Trophoblast cell (in vitro differentiated cells and primary cell): Measurements from ENCODE around the gene SLC47A2.

Source experiments
- DNase-seq, 2 donors: peaks; one replicate each; pipeline ENCODE4 v3.0.0-alpha.2; 2016
- H2AFZ ChIP-seq: 2 replicates; pipeline ENCODE4 v1.6.1; 2013; ENCODE audit warnings: low read length, moderate library complexity, mild to moderate bottlenecking; ENCODE audit not compliant: insufficient read depth, poor library complexity
- H2AK5ac ChIP-seq: 2 replicates; pipeline ENCODE4 v1.6.1; 2013; ENCODE audit warnings: mild to moderate bottlenecking, low read length
- H2BK120ac ChIP-seq: 2 replicates; pipeline ENCODE4 v1.6.1; 2013; ENCODE audit warnings: low read length, mild to moderate bottlenecking, moderate library complexity; ENCODE audit not compliant: insufficient read depth, poor library complexity
- H2BK12ac ChIP-seq: 2 replicates; pipeline ENCODE4 v1.6.1; 2013; ENCODE audit warnings: mild to moderate bottlenecking, low read length, moderate library complexity
- H2BK5ac ChIP-seq: 2 replicates; pipeline ENCODE4 v1.6.1; 2013; ENCODE audit warnings: low read length, low read depth, moderate library complexity, mild to moderate bottlenecking; ENCODE audit not compliant: poor library complexity
- H3K14ac ChIP-seq: 2 replicates; pipeline ENCODE4 v1.6.1; 2013; ENCODE audit warnings: mild to moderate bottlenecking, low read length
- H3K18ac ChIP-seq: 2 replicates; pipeline ENCODE4 v1.6.1; 2013; ENCODE audit warnings: mild to moderate bottlenecking, low read length
- H3K23ac ChIP-seq: 2 replicates; pipeline ENCODE4 v1.6.1; 2013; ENCODE audit warnings: low read length
- H3K27ac ChIP-seq: 2 replicates; pipeline ENCODE4 v1.5.1; 2013; ENCODE audit warnings: low read depth, mild to moderate bottlenecking, inconsistent platforms, low read length, moderate library complexity
- H3K27me3 ChIP-seq: 2 replicates; pipeline ENCODE4 v1.6.1; 2013; ENCODE audit warnings: inconsistent platforms, mild to moderate bottlenecking, low read length, moderate library complexity; ENCODE audit not compliant: insufficient read depth
- H3K36me3 ChIP-seq, 2 experiments: 1 replicate in 1 of 2; 2 replicates in 1 of 2; pipeline ENCODE4 v1.6.1; 2013; ENCODE audit warnings: low read length in 2 of 2, mild to moderate bottlenecking in 2 of 2, moderate library complexity in 1 of 2; ENCODE audit not compliant: insufficient read depth in 2 of 2, control insufficient read depth in 1 of 2
- H3K4ac ChIP-seq: 2 replicates; pipeline ENCODE4 v1.6.1; 2013; ENCODE audit warnings: low read depth, mild to moderate bottlenecking, low read length, moderate library complexity
- H3K4me1 ChIP-seq, 2 experiments: 1 replicate in 1 of 2; 2 replicates in 1 of 2; pipeline ENCODE4 v1.6.1; 2013; ENCODE audit warnings: low read length in 2 of 2, mild to moderate bottlenecking in 2 of 2, moderate library complexity in 1 of 2; ENCODE audit not compliant: insufficient read depth in 2 of 2, control insufficient read depth in 1 of 2
- H3K4me2 ChIP-seq: 2 replicates; pipeline ENCODE4 v1.6.1; 2013; ENCODE audit warnings: inconsistent platforms, mild to moderate bottlenecking, low read length, moderate library complexity
- H3K4me3 ChIP-seq: 2 replicates; pipeline ENCODE4 v1.5.1; 2013; ENCODE audit warnings: mild to moderate bottlenecking, low read depth, low read length, inconsistent platforms
- H3K79me1 ChIP-seq: one replicate; pipeline ENCODE4 v1.6.1; 2013; ENCODE audit warnings: low read length
- H3K79me2 ChIP-seq: 2 replicates; pipeline ENCODE4 v1.6.1; 2013; ENCODE audit warnings: low read length, mild to moderate bottlenecking; ENCODE audit not compliant: control insufficient read depth, insufficient read depth, poor library complexity
- H3K9ac ChIP-seq: 2 replicates; pipeline ENCODE4 v1.6.1; 2013; ENCODE audit warnings: mild to moderate bottlenecking, low read length
- H3K9me3 ChIP-seq: 2 replicates; pipeline ENCODE4 v1.6.1; 2013; ENCODE audit warnings: low read depth, mild to moderate bottlenecking, control low read depth, inconsistent platforms, low read length; ENCODE audit not compliant: insufficient read depth
- H4K12ac ChIP-seq: 2 replicates; pipeline ENCODE4 v1.6.1; 2013; ENCODE audit warnings: low read depth, mild to moderate bottlenecking, low read length, moderate library complexity
- H4K8ac ChIP-seq: 2 replicates; pipeline ENCODE4 v1.6.1; 2013; ENCODE audit warnings: low read depth, mild to moderate bottlenecking, low read length, moderate library complexity
- H4K91ac ChIP-seq: one replicate; pipeline ENCODE4 v1.6.1; 2013; ENCODE audit warnings: low read depth, mild to moderate bottlenecking, low read length, moderate library complexity
- WGBS: extraction: QIAGEN DNeasy Blood & Tissue Kit; methylation state at CpG from one replicate; pipeline ENCODE4 v1.1.7; 2013; ENCODE audit warnings: missing lambda C conversion rate; ENCODE audit not compliant: insufficient read length, insufficient coverage; ENCODE audit errors: extremely low coverage; 5-methylcytosine and 5-hydroxymethylcytosine counted together

SLC47A2 gene

DNA sequence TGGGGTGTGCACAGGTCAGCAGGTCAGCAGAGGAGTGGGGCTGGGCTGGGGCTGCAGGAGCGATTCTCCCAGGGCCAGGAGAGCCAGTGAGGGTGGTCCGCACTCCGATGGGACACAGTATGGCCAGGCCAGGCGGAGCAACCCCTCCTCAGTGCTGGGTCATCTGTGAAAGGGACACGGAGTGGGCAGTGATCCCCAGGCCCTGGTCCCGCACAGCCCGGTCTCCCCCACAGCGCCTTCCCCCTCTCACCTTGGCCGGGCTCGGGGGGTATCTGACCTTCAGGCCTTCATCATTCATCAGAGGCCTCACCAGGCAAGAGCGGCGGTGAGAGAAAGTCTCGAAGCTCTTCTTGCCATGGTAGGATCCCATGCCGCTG, 21.7 kb upstream of the SLC47A2 start:
- H3K36me3 ChIP-seq = no peaks in the 10 kb centered on the region
- no peak overlapping the region for H3K14ac ChIP-seq
- peaks cover 2% of the 10 kb centered on the region for H3K9me3 ChIP-seq
- no peaks in the 10 kb centered on the region for H3K79me2 ChIP-seq
- no peak overlapping the region for H3K4ac ChIP-seq
- H3K27me3 ChIP-seq = no peaks in the 10 kb centered on the region
- H4K12ac ChIP-seq = no peak overlapping the region
- H2BK5ac ChIP-seq = no peak overlapping the region
- no peak overlapping the region for H2AFZ ChIP-seq
- no peak for DNase-seq
- no peak overlapping the region for H3K9ac ChIP-seq
- H3K4me2 ChIP-seq = no peak overlapping the region
- no peak overlapping the region for H2BK12ac ChIP-seq
- H2BK120ac ChIP-seq = no peak overlapping the region
- H3K27ac ChIP-seq = no peak overlapping the region
- no peak overlapping the region for H4K8ac ChIP-seq
- H2AK5ac ChIP-seq = no peak overlapping the region
- no peaks in the 10 kb centered on the region for H3K4me1 ChIP-seq
- H3K18ac ChIP-seq = no peak overlapping the region
- no peak overlapping the region for H3K4me3 ChIP-seq
- H3K23ac ChIP-seq = no peak overlapping the region
- H3K79me1 ChIP-seq = no peaks in the 10 kb centered on the region
- H4K91ac ChIP-seq = no peak overlapping the region
- WGBS = no CpG with 5 or more reads among the region's 14 CpGs

DNA sequence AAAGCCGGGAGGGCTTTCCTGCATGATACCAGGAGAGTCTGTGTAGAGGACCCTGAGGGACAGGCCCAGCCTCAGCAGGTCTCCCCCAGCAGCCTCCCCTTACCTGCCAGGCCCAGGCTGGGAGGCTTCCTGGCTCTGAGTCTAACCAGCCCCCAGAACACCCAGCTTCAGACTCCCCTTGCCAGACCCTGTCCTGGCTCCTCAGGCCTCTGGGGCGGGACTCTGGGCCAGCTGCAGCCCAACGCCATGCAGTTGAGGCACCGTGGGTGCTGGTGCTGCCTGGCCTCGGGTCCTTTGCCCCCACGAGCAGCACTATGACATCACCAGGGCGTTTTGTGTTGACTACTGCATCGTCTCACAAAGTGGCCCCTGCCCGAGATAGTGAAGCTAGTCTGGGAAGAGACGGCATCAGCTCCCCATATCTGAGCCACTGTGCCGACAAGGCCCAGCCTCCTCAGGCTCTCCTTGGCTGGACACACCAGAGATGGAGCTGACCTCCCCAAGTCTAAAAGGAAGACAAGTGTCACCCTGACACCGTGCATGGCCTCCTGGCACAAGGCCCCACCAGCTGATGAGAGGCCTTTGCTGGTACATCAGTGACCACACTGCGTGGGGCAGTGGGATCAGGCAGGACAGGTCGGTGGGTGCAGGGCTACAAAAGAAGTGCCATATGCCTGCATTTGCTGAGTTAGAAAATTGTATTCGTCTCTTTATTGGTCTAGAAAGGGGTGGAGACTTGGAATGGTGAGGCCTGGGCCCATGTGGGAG, 21.1 kb upstream of the SLC47A2 start:
- Histone ChIP-seq H2BK120ac (no peak overlapping the region), H4K91ac (no peak overlapping the region), H3K36me3 (no peaks in the 10 kb centered on the region), H3K4ac (no peak overlapping the region), H3K27ac (no peak overlapping the region), H3K79me2 (no peaks in the 10 kb centered on the region), H3K4me3 (no peak overlapping the region), H3K4me1 (no peaks in the 10 kb centered on the region), H4K8ac (no peak overlapping the region), H3K4me2 (no peak overlapping the region), H3K27me3 (no peaks in the 10 kb centered on the region), H3K23ac (no peak overlapping the region), H3K18ac (no peak overlapping the region), H2AK5ac (no peak overlapping the region), H2AFZ (no peak overlapping the region), H3K79me1 (no peaks in the 10 kb centered on the region), H2BK12ac (no peak overlapping the region), H3K9me3 (peaks cover 1% of the 10 kb centered on the region), H2BK5ac (no peak overlapping the region), H4K12ac (no peak overlapping the region), H3K14ac (no peak overlapping the region), H3K9ac (no peak overlapping the region)
- no CpG with 5 or more reads among the region's 15 CpGs for WGBS
- DNase-seq = no peak

DNA sequence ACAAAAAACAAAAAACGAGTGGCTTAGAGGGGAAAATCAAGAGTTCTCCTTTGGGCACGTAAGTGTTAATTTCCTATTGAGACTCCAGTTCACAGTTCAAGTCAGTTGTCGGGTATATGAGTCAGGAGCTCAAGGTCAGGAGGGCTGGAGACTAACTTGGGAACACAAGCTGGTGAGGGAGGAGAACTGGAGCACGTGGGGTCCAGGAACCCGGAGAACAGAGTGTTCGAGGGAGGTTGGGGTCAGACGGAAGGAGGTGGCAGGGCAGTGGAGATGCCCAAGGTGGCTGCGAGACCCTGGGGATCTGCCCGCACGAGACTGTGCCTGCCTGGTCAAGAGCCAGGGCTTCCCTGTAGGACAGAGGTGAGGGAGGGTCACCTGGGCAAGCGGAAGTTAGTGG, 19.7 kb upstream of the SLC47A2 start:
- no peak for DNase-seq
- H3K27me3 ChIP-seq = no peaks in the 10 kb centered on the region
- no peak overlapping the region for H2BK5ac ChIP-seq
- H3K4me3 ChIP-seq = peak overlapping the region; percentile 14
- no peak overlapping the region for H3K4me2 ChIP-seq
- H3K18ac ChIP-seq = no peak overlapping the region
- WGBS = no CpG with 5 or more reads among the region's 11 CpGs
- no peak overlapping the region for H2AFZ ChIP-seq
- no peaks in the 10 kb centered on the region for H3K79me1 ChIP-seq
- H3K23ac ChIP-seq = no peak overlapping the region
- H4K91ac ChIP-seq = no peak overlapping the region
- no peaks in the 10 kb centered on the region for H3K4me1 ChIP-seq
- no peak overlapping the region for H2BK120ac ChIP-seq
- no peak overlapping the region for H4K12ac ChIP-seq
- H3K14ac ChIP-seq = no peak overlapping the region
- H3K9ac ChIP-seq = no peak overlapping the region
- no peak overlapping the region for H4K8ac ChIP-seq
- H2BK12ac ChIP-seq = no peak overlapping the region
- H3K4ac ChIP-seq = no peak overlapping the region
- no peaks in the 10 kb centered on the region for H3K9me3 ChIP-seq
- no peaks in the 10 kb centered on the region for H3K79me2 ChIP-seq
- H3K36me3 ChIP-seq = no peaks in the 10 kb centered on the region
- H2AK5ac ChIP-seq = no peak overlapping the region
- H3K27ac ChIP-seq = no peak overlapping the region

DNA sequence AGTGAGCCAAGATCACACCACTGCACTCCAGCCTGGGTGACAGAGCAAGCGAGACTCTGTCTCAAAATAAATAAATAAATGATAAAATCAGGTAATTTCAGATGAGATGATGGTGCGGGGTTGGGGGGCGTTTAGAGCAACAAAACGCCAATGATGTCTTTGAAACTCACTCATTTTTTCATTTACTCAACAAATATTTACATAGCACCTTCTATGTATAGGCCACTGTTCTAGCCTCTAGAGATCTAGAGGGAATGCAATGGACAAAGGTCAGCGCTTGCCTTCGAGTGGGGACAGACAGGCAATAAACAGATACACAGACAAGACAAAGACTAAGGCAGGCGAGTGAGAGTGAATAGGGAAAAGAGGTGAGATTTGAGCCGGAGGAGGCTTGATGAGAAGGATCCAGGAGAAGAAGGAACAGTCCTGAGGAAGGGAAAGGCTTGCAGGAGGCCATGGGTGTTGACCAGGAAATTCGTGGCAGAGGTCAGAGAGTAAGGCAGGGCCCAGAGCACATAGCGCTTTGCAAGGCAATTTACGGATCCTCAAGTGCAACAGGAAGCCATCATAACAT, 17.7 kb upstream of the SLC47A2 start:
- H4K8ac ChIP-seq = no peak overlapping the region
- no peaks in the 10 kb centered on the region for H3K9me3 ChIP-seq
- H3K79me1 ChIP-seq = no peaks in the 10 kb centered on the region
- no peaks in the 10 kb centered on the region for H3K27me3 ChIP-seq
- no peak overlapping the region for H4K12ac ChIP-seq
- no peak for DNase-seq
- H3K14ac ChIP-seq = no peak overlapping the region
- no peak overlapping the region for H3K27ac ChIP-seq
- no peaks in the 10 kb centered on the region for H3K79me2 ChIP-seq
- no peak overlapping the region for H3K9ac ChIP-seq
- H4K91ac ChIP-seq = no peak overlapping the region
- no CpG with 5 or more reads among the region's 11 CpGs for WGBS
- no peak overlapping the region for H3K18ac ChIP-seq
- no peaks in the 10 kb centered on the region for H3K36me3 ChIP-seq
- H2BK120ac ChIP-seq = no peak overlapping the region
- no peak overlapping the region for H3K4me2 ChIP-seq
- no peak overlapping the region for H3K23ac ChIP-seq
- no peak overlapping the region for H2BK12ac ChIP-seq
- no peaks in the 10 kb centered on the region for H3K4me1 ChIP-seq
- no peak overlapping the region for H3K4ac ChIP-seq
- H2AFZ ChIP-seq = no peak overlapping the region
- H3K4me3 ChIP-seq = no peak overlapping the region
- H2BK5ac ChIP-seq = no peak overlapping the region
- no peak overlapping the region for H2AK5ac ChIP-seq
